Right lobe of liver (tissue), 4 donors: ENCODE results near the gene TMEM231.
"Not testable (repeated sequence)": the region's sequence is repeated elsewhere in the genome, so short reads cannot be mapped to it uniquely, and the experiment has no call there.

Experiments used
- CTCF ChIP-seq, 4 donors: fragments of 200-600 bp in 3 of 4; fragments of 450-650 bp in 1 of 4; IDR thresholded peaks; one replicate each; pipeline versions ENCODE4 v1.5.1 to v1.8.0; 2016 to 2022; ENCODE audit warnings: antibody characterized with exemption in 4 of 4, mild to moderate bottlenecking in 2 of 4
- POLR2A ChIP-seq: fragments of 450-650 bp; IDR thresholded peaks from one replicate; pipeline ENCODE4 v1.6.1; 2017; ENCODE audit warnings: antibody characterized with exemption, mild to moderate bottlenecking
- donor health status: DM: no; HTN: no; CAD: no.
- donor health status: DM: no; HTN: no; CAD: no.
- donor health status: DM: no; HTN: yes; CAD: no.

- TF ChIP-seq POLR2A; CTCF (IDR thresholded peaks at IDR 0.05): not testable (repeated sequence)
Measured at GRCh38 chr16:75591927-75592326, 35.9 kb upstream of the TMEM231 start.
